Liver (tissue), 3 donors: ENCODE measurements around the gene SMARCC2.

Experiments used
- EGR1 ChIP-seq, 2 donors: IDR thresholded peaks; 2 replicates each; pipeline ENCODE4 v1.6.1; 2016 to 2018; ENCODE audit warnings: antibody characterized with exemption in 2 of 2, low read depth in 2 of 2
- GABPA ChIP-seq, 2 donors: IDR thresholded peaks in 1 of 2; conservative IDR thresholded peaks in 1 of 2; 2 replicates each; pipeline ENCODE4 v1.6.1; 2016; ENCODE audit warnings: antibody characterized with exemption in 2 of 2, mild to moderate bottlenecking in 1 of 2, moderate library complexity in 1 of 2
- TF ChIP-seq, protein P1 (sequence below): fragments of 150-350 bp; IDR thresholded peaks from 2 replicates; pipeline ENCODE4 v1.5.1; 2017; ENCODE audit warnings: improper control_type of control experiment, low read depth, low read length; ENCODE audit not compliant: missing input control
- donor health status: healthy.
- donor health status: healthy.

DNA sequence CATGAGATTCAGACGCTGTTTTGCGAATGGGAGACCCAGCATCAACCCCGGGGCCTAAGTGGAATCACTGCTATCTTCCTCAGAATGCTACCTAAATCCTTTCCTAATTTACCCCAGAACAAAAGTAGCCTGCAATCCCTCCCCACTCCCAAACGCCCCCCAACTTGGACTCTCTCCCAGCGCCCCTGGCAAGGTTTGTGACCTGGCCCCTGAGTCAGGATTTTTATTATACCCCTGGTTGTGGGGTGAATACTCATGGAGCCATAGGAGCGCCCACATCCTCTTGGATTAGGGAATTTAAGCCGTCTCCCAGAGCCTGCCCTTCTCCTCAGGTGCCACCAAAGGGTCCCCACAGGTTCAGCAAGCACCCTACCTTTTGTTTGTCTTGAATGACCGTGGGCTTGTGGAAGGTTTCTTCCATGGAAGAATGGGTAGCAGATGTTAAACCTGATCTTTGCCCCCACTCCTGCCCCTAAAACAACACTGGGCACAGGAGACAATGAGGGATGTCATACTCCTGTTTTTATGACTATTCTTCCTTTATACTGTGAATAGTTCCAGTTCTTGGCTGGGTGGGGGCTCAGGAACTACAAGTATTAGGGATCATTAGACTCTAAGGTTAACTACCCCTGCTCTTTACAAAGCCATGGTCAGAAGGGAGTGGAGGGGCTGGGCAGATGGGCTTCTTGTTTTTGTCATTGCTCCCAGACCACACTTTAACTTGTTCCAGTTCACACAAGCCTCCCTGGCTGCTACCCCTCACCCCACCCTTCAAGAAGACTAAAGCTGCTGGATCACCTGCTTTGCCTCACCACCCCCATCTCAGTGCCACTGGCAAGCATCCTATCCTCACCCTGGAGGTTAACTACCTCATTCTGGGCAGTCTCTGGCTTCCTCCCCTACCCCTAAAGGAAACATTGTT is 36.3 kb downstream of the SMARCC2 start:
- TF ChIP-seq EGR1 (IDR thresholded peaks at IDR 0.05; ENCODE audit: low read depth in 2 of 2): no peak
- TF ChIP-seq, protein P1, sequence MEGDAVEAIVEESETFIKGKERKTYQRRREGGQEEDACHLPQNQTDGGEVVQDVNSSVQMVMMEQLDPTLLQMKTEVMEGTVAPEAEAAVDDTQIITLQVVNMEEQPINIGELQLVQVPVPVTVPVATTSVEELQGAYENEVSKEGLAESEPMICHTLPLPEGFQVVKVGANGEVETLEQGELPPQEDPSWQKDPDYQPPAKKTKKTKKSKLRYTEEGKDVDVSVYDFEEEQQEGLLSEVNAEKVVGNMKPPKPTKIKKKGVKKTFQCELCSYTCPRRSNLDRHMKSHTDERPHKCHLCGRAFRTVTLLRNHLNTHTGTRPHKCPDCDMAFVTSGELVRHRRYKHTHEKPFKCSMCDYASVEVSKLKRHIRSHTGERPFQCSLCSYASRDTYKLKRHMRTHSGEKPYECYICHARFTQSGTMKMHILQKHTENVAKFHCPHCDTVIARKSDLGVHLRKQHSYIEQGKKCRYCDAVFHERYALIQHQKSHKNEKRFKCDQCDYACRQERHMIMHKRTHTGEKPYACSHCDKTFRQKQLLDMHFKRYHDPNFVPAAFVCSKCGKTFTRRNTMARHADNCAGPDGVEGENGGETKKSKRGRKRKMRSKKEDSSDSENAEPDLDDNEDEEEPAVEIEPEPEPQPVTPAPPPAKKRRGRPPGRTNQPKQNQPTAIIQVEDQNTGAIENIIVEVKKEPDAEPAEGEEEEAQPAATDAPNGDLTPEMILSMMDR: no peak
- TF ChIP-seq GABPA (IDR thresholded peaks at IDR 0.05 in 1 of 2, conservative IDR thresholded peaks at IDR 0.05 in 1 of 2): no peak
